G401.6 (cell line): ENCODE data around the gene HIC2.
"Not testable (repeated sequence)": the region's sequence is repeated elsewhere in the genome, so short reads cannot be mapped to it uniquely, and the experiment has no call there.

Experiments
- FAIRE-seq: peaks from 2 replicates; lab custom pipeline; 2012; peaks lifted over from hg19 to GRCh38; lab: Jason Lieb, UNC

Gene HIC2

GRCh38 chr22:21492271-21492670, 75.1 kb downstream of the HIC2 start:
- not testable (repeated sequence) for FAIRE-seq

GRCh38 chr22:21493789-21494782, 76.9 kb downstream of the HIC2 start:
- FAIRE-seq, result not testable (repeated sequence)

GRCh38 chr22:21497984-21498383, 80.8 kb downstream of the HIC2 start:
- not testable (repeated sequence) for FAIRE-seq

- FAIRE-seq, result not testable (repeated sequence)
These were observed 81.3 kb downstream of the HIC2 start for GRCh38 chr22:21498489-21498888.

GRCh38 chr22:21499623-21500506, 82.7 kb downstream of the HIC2 start:
- FAIRE-seq, result not testable (repeated sequence)
